Measurements from ENCODE around the gene LBHD1. TPM values are rescaled to one million over a fixed set of nuclear protein-coding genes. Genes with fewer than 3 reads are reported as not detected.
"Not testable (repeated sequence)": the region's sequence is repeated elsewhere in the genome, so short reads cannot be mapped to it uniquely, and the experiment has no call there.

LBHD1 gene
- polyA plus RNA-seq, 2 donors = 2.7 to 5.2 TPM

- Histone ChIP-seq H3K9me3 (ENCODE audit: control insufficient read depth in 2 of 2, insufficient read depth in 1 of 2, low read depth in 1 of 2, low read length in 1 of 2) (no peaks in the 10 kb centered on the region), H3K4me1 (ENCODE audit: control insufficient read depth in 2 of 2, insufficient read depth in 2 of 2, low read length in 1 of 2) (peaks cover 4 to 10% of the 10 kb centered on the region in 2 donors), H3K4me3 (ENCODE audit: low read depth in 1 of 2, low read length in 2 of 2) (peak overlapping the region; percentile 82 to 91), H3K27me3 (ENCODE audit: control insufficient read depth in 1 of 2, insufficient read depth in 2 of 2, low read length in 2 of 2) (no peaks in the 10 kb centered on the region), H3K27ac (ENCODE audit: low read depth in 2 of 2, low read length in 1 of 2) (peak overlapping the region; percentile 87 to 97), H3K36me3 (ENCODE audit: control insufficient read depth in 2 of 2, insufficient read depth in 2 of 2, low read length in 1 of 2) (peaks cover 3 to 5% of the 10 kb centered on the region in 2 donors)
- WGBS, 2 donors = 1 to 5% methylated on average over 39 of the region's 39 CpGs
These were observed 6.3 kb downstream of the LBHD1 start for GRCh38 chr11:62665599-62666258.

DNA sequence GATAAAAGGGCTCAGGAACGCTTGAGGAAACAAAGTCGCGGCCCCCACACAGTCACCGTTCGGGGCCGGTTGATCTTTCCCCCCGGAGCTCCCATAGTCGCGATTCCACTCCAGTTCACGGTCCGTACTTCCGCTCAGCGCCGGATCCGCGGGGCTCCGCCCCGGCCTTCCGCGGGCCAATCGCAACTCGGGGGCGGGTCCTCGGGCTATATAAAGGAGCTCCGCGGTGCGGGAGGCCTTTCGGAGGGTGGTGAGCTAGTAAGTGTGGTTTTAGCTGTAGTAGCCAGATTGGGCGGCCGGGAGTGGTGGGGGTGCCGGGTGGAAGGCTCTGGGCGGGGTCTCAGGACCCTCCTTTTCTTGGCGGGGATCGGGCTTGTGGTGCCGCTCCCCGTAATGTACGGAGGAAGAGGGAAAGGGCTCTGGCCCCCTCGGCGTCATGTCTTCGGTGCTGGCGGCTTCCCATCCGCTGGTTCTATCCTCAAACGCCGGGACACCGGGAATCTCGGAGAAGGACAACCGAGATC is 6.9 kb downstream of the LBHD1 start, which contains the start of the genes C11orf98 and CSKMT:
C11orf98 (minus strand) TSS at position 136 of the 524 bp plus-strand sequence; CDS start at position 95, 41 bp downstream.
CSKMT (plus strand) TSS at position 238 of the 524 bp plus-strand sequence. CDS start 568 bp downstream, outside the sequence.
- H3K9me3 ChIP-seq (ENCODE audit: control insufficient read depth in 2 of 2, insufficient read depth in 1 of 2, low read depth in 1 of 2, low read length in 1 of 2) = no peaks in the 10 kb centered on the region
- H3K27ac ChIP-seq (ENCODE audit: low read depth in 2 of 2, low read length in 1 of 2) = peak within 1 kb of the TSS; percentile 91 to 97
- H3K4me1 ChIP-seq (ENCODE audit: control insufficient read depth in 2 of 2, insufficient read depth in 2 of 2, low read length in 1 of 2) = peaks cover 4 to 10% of the 10 kb centered on the region in 2 donors
- 0% methylated on average over 42 to 46 of the region's 47 CpGs for WGBS, 2 donors
- H3K36me3 ChIP-seq (ENCODE audit: control insufficient read depth in 2 of 2, insufficient read depth in 2 of 2, low read length in 1 of 2) = peaks cover 3 to 5% of the 10 kb centered on the region in 2 donors
- H3K27me3 ChIP-seq (ENCODE audit: control insufficient read depth in 1 of 2, insufficient read depth in 2 of 2, low read length in 2 of 2) = no peaks in the 10 kb centered on the region
- peak within 1 kb of the TSS; percentile 82 to 91 for H3K4me3 ChIP-seq (ENCODE audit: low read depth in 1 of 2, low read length in 2 of 2)

DNA sequence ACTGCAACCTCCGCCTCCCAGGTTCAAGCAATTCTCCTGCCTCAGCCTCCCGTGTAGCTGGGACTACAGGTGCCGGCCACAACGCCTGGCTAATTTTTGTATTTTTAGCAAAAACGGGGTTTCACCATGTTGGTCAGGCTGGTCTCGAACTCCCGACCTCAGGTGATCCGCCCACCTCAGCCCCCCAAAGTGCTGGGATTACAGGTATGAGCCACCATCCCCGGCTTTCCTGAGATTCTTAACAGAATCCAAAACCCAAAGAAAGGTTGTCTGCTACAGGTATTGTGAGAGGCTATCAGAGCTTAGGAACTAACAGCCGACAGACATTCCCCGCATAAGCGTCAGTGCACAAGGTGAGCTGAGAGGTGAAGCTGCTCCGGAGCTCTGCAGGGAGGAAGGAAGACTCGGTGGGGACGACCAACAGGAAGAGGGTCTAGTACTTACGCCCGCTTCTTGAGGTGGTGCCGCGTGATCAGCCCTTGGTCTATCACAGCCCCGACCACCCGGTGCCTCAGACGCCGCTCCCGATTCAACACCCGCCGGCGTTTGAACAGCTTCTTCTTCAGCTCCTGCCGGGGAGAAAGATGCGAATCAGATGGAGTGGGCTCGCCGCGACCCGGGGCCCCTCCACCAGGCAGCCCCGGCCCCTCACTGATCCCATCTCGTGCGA is 7.5 kb downstream of the LBHD1 start:
- Histone ChIP-seq H3K4me1 (ENCODE audit: control insufficient read depth in 2 of 2, insufficient read depth in 2 of 2, low read length in 1 of 2) (peaks cover 4 to 10% of the 10 kb centered on the region in 2 donors), H3K27me3 (ENCODE audit: control insufficient read depth in 1 of 2, insufficient read depth in 2 of 2, low read length in 2 of 2) (no peaks in the 10 kb centered on the region), H3K36me3 (ENCODE audit: control insufficient read depth in 2 of 2, insufficient read depth in 2 of 2, low read length in 1 of 2) (peaks cover 3 to 5% of the 10 kb centered on the region in 2 donors), H3K27ac (ENCODE audit: low read depth in 2 of 2, low read length in 1 of 2) (peak overlapping the region; percentile 91 to 97), H3K9me3 (ENCODE audit: control insufficient read depth in 2 of 2, insufficient read depth in 1 of 2, low read depth in 1 of 2, low read length in 1 of 2) (no peaks in the 10 kb centered on the region), H3K4me3 (ENCODE audit: low read depth in 1 of 2, low read length in 2 of 2) (peak overlapping the region; percentile 82 to 91)
- WGBS, 2 donors = 3% methylated on average over 35 to 36 of the region's 36 CpGs

- no peak overlapping the region for H3K27ac ChIP-seq (ENCODE audit: low read depth in 2 of 2, low read length in 1 of 2)
- H3K9me3 ChIP-seq (ENCODE audit: control insufficient read depth in 2 of 2, insufficient read depth in 1 of 2, low read depth in 1 of 2, low read length in 1 of 2) = no peaks in the 10 kb centered on the region
- H3K4me3 ChIP-seq (ENCODE audit: low read depth in 1 of 2, low read length in 2 of 2) = no peak overlapping the region
- no peaks in the 10 kb centered on the region for H3K36me3 ChIP-seq (ENCODE audit: control insufficient read depth in 2 of 2, insufficient read depth in 2 of 2, low read length in 1 of 2)
- no peaks in the 10 kb centered on the region for H3K4me1 ChIP-seq (ENCODE audit: control insufficient read depth in 2 of 2, insufficient read depth in 2 of 2, low read length in 1 of 2)
- 68 to 70% methylated on average over 5 of the region's 5 CpGs for WGBS, 2 donors
- H3K27me3 ChIP-seq (ENCODE audit: control insufficient read depth in 1 of 2, insufficient read depth in 2 of 2, low read length in 2 of 2) = no peaks in the 10 kb centered on the region
These were observed 15.2 kb downstream of the LBHD1 start for GRCh38 chr11:62656796-62657429.

DNA sequence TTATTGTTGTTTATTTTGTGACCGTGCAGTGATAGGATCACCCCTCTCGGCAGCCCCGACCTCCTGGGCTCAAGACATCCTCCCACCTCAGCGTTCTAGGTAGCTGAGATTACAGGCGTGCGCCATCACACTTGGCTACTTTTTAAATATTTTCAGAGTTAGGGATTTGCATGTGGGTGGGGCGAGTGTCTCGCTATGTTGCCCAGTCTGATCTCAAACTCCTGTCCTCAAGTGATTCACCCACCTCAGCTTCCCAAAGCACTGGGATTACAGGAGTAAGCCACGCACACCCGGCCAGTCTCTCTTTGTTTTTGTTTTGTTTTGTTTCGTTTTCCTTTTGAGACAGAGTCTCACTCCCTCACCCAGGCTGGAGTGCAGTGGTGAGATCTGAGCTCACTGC is 17.8 kb downstream of the LBHD1 start:
- peaks cover 3 to 5% of the 10 kb centered on the region in 2 donors for H3K36me3 ChIP-seq (ENCODE audit: control insufficient read depth in 2 of 2, insufficient read depth in 2 of 2, low read length in 1 of 2)
- no peak overlapping the region for H3K4me3 ChIP-seq (ENCODE audit: low read depth in 1 of 2, low read length in 2 of 2)
- H3K27me3 ChIP-seq (ENCODE audit: control insufficient read depth in 1 of 2, insufficient read depth in 2 of 2, low read length in 2 of 2) = no peaks in the 10 kb centered on the region
- WGBS, 2 donors = 83 to 88% methylated on average over 11 of the region's 11 CpGs
- no peaks in the 10 kb centered on the region for H3K9me3 ChIP-seq (ENCODE audit: control insufficient read depth in 2 of 2, insufficient read depth in 1 of 2, low read depth in 1 of 2, low read length in 1 of 2)
- no peaks in the 10 kb centered on the region for H3K4me1 ChIP-seq (ENCODE audit: control insufficient read depth in 2 of 2, insufficient read depth in 2 of 2, low read length in 1 of 2)
- no peak overlapping the region for H3K27ac ChIP-seq (ENCODE audit: low read depth in 2 of 2, low read length in 1 of 2)

DNA sequence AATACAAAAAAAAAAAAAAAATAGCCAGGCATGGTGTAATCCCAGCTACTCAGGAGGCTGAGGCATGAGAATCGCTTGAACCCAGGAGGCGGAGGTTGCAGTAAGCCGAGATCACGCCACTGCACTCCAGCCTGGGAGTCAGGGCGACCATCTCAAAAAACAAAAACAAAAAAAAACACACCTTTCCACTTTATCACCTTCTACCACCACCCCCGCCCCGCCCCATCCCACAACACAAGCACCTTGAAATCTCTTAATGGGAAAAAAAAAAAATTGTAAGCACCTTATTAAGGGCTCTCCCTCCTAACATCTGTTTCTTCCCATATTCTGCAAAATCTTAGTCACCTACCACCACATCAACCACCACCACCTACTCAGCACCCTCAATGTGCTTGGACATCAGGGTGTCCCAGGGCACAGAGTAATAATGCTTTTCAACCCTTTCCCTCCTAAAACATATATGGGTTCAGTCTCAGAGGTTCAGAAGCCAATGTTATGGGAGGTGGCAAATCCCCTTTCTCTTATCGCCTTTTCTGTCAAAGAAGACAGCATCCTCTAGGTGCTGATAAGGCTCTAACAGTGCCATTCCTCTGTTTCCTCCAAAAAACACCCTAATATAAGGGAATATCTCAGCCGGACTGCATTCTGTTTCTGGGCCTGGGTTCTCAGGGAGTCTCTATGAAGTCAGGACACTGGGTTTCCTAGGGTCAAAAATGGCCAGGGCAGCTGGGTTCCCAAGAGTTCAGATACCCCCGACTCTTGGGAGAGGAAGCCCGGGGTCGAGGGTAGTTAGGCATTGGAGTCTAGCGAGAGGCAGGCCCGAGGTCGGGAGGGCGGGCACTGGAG is 19.7 kb downstream of the LBHD1 start:
- H3K27me3 ChIP-seq (ENCODE audit: control insufficient read depth in 1 of 2, insufficient read depth in 2 of 2, low read length in 2 of 2) = no peaks in the 10 kb centered on the region
- H3K4me3 ChIP-seq (ENCODE audit: low read depth in 1 of 2, low read length in 2 of 2) = peak overlapping the region; percentile 86 to 95
- WGBS, 2 donors = 22 to 25% methylated on average over 16 of the region's 16 CpGs
- peak overlapping the region; percentile 96 to 98 for H3K27ac ChIP-seq (ENCODE audit: low read depth in 2 of 2, low read length in 1 of 2)
- H3K9me3 ChIP-seq (ENCODE audit: control insufficient read depth in 2 of 2, insufficient read depth in 1 of 2, low read depth in 1 of 2, low read length in 1 of 2) = no peaks in the 10 kb centered on the region
- H3K36me3 ChIP-seq (ENCODE audit: control insufficient read depth in 2 of 2, insufficient read depth in 2 of 2, low read length in 1 of 2) = peaks cover 10 to 24% of the 10 kb centered on the region in 2 donors
- peaks cover 0 to 2% of the 10 kb centered on the region in 2 donors for H3K4me1 ChIP-seq (ENCODE audit: control insufficient read depth in 2 of 2, insufficient read depth in 2 of 2, low read length in 1 of 2)

DNA sequence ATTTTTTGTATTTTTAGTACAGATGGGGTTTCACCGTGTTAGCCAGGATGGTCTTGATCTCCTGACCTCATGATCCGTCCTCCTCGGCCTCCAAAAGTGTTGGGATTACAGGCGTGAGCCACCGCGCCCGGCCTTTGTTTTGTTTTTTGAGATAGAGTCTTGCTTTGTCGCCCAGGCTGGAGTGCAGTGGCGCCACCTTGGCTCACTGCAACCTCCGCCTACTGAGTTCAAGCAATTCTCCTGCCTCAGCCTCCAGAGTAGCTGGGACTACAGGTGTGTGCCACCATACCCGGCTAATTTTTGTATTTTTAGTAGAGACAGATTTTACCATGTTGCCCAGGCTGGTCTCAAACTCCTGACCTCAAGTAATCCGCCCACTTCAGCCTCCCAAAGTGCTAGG is 21.8 kb downstream of the LBHD1 start:
- not testable (repeated sequence) for H3K27me3 ChIP-seq (ENCODE audit: control insufficient read depth in 1 of 2, insufficient read depth in 2 of 2, low read length in 2 of 2); H3K4me1 ChIP-seq (ENCODE audit: control insufficient read depth in 2 of 2, insufficient read depth in 2 of 2, low read length in 1 of 2); H3K27ac ChIP-seq (ENCODE audit: low read depth in 2 of 2, low read length in 1 of 2); H3K4me3 ChIP-seq (ENCODE audit: low read depth in 1 of 2, low read length in 2 of 2); H3K9me3 ChIP-seq (ENCODE audit: control insufficient read depth in 2 of 2, insufficient read depth in 1 of 2, low read depth in 1 of 2, low read length in 1 of 2)
- H3K36me3 ChIP-seq (ENCODE audit: control insufficient read depth in 2 of 2, insufficient read depth in 2 of 2, low read length in 1 of 2) = peaks cover 10 to 25% of the 10 kb centered on the region in 2 donors
- 93 to 95% methylated on average over 12 of the region's 12 CpGs for WGBS, 2 donors

GRCh38 chr11:62649486-62649885 is 22.6 kb downstream of the LBHD1 start:
- Histone ChIP-seq H3K36me3 (ENCODE audit: control insufficient read depth in 2 of 2, insufficient read depth in 2 of 2, low read length in 1 of 2) (peaks cover 10 to 25% of the 10 kb centered on the region in 2 donors), H3K27me3 (ENCODE audit: control insufficient read depth in 1 of 2, insufficient read depth in 2 of 2, low read length in 2 of 2) (no peaks in the 10 kb centered on the region), H3K4me1 (ENCODE audit: control insufficient read depth in 2 of 2, insufficient read depth in 2 of 2, low read length in 1 of 2) (peaks cover 0 to 11% of the 10 kb centered on the region in 2 donors), H3K9me3 (ENCODE audit: control insufficient read depth in 2 of 2, insufficient read depth in 1 of 2, low read depth in 1 of 2, low read length in 1 of 2) (no peaks in the 10 kb centered on the region), H3K4me3 (ENCODE audit: low read depth in 1 of 2, low read length in 2 of 2) (no peak overlapping the region), H3K27ac (ENCODE audit: low read depth in 2 of 2, low read length in 1 of 2) (no peak overlapping the region)
- 89 to 90% methylated on average over 11 of the region's 11 CpGs for WGBS, 2 donors

GRCh38 chr11:62648967-62649364 is 23.1 kb downstream of the LBHD1 start:
- 92% methylated on average over 10 to 11 of the region's 11 CpGs for WGBS, 2 donors
- H3K9me3 ChIP-seq (ENCODE audit: control insufficient read depth in 2 of 2, insufficient read depth in 1 of 2, low read depth in 1 of 2, low read length in 1 of 2) = no peaks in the 10 kb centered on the region
- H3K27me3 ChIP-seq (ENCODE audit: control insufficient read depth in 1 of 2, insufficient read depth in 2 of 2, low read length in 2 of 2) = no peaks in the 10 kb centered on the region
- H3K4me1 ChIP-seq (ENCODE audit: control insufficient read depth in 2 of 2, insufficient read depth in 2 of 2, low read length in 1 of 2) = peaks cover 0 to 11% of the 10 kb centered on the region in 2 donors
- peaks cover 10 to 25% of the 10 kb centered on the region in 2 donors for H3K36me3 ChIP-seq (ENCODE audit: control insufficient read depth in 2 of 2, insufficient read depth in 2 of 2, low read length in 1 of 2)
- H3K27ac ChIP-seq (ENCODE audit: low read depth in 2 of 2, low read length in 1 of 2) = no peak overlapping the region
- no peak overlapping the region for H3K4me3 ChIP-seq (ENCODE audit: low read depth in 1 of 2, low read length in 2 of 2)
